HG03097 (cell line): ENCODE measurements around the gene ELOB.

Source experiments
- ATAC-seq: cut with Tn5 transposase; IDR thresholded peaks from one replicate; pipeline ENCODE4 v1.9.1; 2021; ENCODE audit not compliant: unreplicated experiment, low FRiP score

Gene ELOB

GRCh38 chr16:2751577-2752034 is 25.5 kb downstream of the ELOB start:
- no peak for ATAC-seq

GRCh38 chr16:2749936-2750335 is 27.1 kb downstream of the ELOB start:
- ATAC-seq, result no peak

- ATAC-seq, result no peak
Measured at GRCh38 chr16:2749476-2749875, 27.6 kb downstream of the ELOB start.

GRCh38 chr16:2748757-2749455 is 28.2 kb downstream of the ELOB start:
- no peak for ATAC-seq

- no peak for ATAC-seq
Measured at GRCh38 chr16:2745961-2746360, 31.1 kb downstream of the ELOB start.

GRCh38 chr16:2745116-2745890 is 31.8 kb downstream of the ELOB start:
- no peak for ATAC-seq

GRCh38 chr16:2744711-2745110 is 32.4 kb downstream of the ELOB start:
- ATAC-seq, result no peak

- no peak for ATAC-seq
Measured at GRCh38 chr16:2743007-2743810, 33.9 kb downstream of the ELOB start.

GRCh38 chr16:2742323-2743006 is 34.6 kb downstream of the ELOB start:
- ATAC-seq, result no peak

- ATAC-seq, result no peak
Measured at GRCh38 chr16:2741168-2741567, 35.9 kb downstream of the ELOB start.

GRCh38 chr16:2740476-2740875 is 36.6 kb downstream of the ELOB start:
- ATAC-seq, result no peak

GRCh38 chr16:2739625-2740430 is 37.3 kb downstream of the ELOB start:
- ATAC-seq, result no peak

- ATAC-seq, result no peak
Measured at GRCh38 chr16:2738615-2739014, 38.5 kb downstream of the ELOB start.

- no peak for ATAC-seq
Measured at GRCh38 chr16:2737895-2738418, 39.1 kb downstream of the ELOB start.

- ATAC-seq, result no peak
Measured at GRCh38 chr16:2737238-2737605, 39.9 kb downstream of the ELOB start.

GRCh38 chr16:2736476-2737237 is 40.4 kb downstream of the ELOB start:
- no peak for ATAC-seq

GRCh38 chr16:2734844-2735515 is 42.1 kb downstream of the ELOB start:
- ATAC-seq, result no peak

- no peak for ATAC-seq
Measured at GRCh38 chr16:2728034-2728433, 49.0 kb downstream of the ELOB start.
